ENCODE data around the gene PTPRN2.
"Not testable (repeated sequence)": the region's sequence is repeated elsewhere in the genome, so short reads cannot be mapped to it uniquely, and the experiment has no call there.

- not testable (repeated sequence) for TF ChIP-seq SIN3A (IDR thresholded peaks at IDR 0.05; ENCODE audit: low read depth); RAD21 (IDR thresholded peaks at IDR 0.05; ENCODE audit: low read depth); EZH2 (IDR thresholded peaks at IDR 0.05); POLR2AphosphoS5 (IDR thresholded peaks at IDR 0.05; ENCODE audit: low read depth, low read length); CTCF (IDR thresholded peaks at IDR 0.05 in 2 of 3, conservative IDR thresholded peaks at IDR 0.05 in 1 of 3; ENCODE audit: borderline replicate concordance in 1 of 3, insufficient read depth in 1 of 3, low read depth in 2 of 3, low read length in 2 of 3); ZNF274 (IDR thresholded peaks at IDR 0.05; ENCODE audit: low read depth, low read length); REST (IDR thresholded peaks at IDR 0.05; ENCODE audit: low read depth); ZFX (IDR thresholded peaks at IDR 0.05); MAX (IDR thresholded peaks at IDR 0.05); TCF7L2 (IDR thresholded peaks at IDR 0.05; ENCODE audit: borderline replicate concordance, extremely low read depth, insufficient read depth, insufficient read length); SRF (IDR thresholded peaks at IDR 0.05; ENCODE audit: low read depth); POLR2A (IDR thresholded peaks at IDR 0.05; ENCODE audit: borderline replicate concordance, extremely low read depth, insufficient read depth, insufficient read length)
Observed at GRCh38 chr7:157592636-157593320, 994.8 kb downstream of the PTPRN2 start.
